ENCODE measurements around the gene NSUN6.

DNA sequence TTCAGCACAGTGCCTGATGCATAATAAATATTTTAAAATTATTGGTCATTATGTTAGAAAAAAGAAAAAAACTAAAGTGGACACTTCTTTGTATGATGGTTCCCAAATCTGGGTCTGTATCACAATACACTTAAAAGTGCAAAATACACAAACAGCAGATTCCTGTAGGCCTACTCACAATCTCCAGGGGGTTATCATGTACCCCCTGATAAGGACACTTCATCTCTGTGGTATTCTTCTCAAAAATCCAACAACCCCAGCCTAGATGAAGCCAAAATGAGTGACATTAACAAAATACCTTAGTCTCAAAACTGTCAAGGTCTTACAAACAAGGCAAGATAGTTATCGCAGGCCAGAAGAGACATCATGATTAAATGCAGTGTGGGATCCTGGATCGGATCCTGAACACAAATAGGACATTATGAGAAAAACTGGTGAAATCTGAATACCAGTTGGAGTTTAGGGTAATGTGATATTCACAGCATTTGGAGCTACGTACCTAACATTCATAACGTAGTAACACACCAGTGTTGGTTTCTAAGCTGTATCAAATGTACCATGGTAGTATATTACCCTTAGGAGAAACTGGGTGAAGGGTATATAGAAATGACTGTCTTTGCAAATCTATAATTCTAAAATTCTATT lies 45.2 kb downstream of the NSUN6 start:
- TF ChIP-seq POLR2AphosphoS5 (IDR thresholded peaks at IDR 0.05; ENCODE audit: borderline replicate concordance, low read depth, low read length) = no peak
- no peak for TF ChIP-seq EZH2 (IDR thresholded peaks at IDR 0.05)
